DMS153 treated with DMSO at 0.1 percent for 48 hours (cell line): ENCODE results near the gene RHOBTB3.

Source experiments
- DNase-seq: peaks from one replicate; lab custom pipeline; 2025; ENCODE audit not compliant: unreplicated experiment; lab: John Stamatoyannopoulos, UW

RHOBTB3 gene

DNA sequence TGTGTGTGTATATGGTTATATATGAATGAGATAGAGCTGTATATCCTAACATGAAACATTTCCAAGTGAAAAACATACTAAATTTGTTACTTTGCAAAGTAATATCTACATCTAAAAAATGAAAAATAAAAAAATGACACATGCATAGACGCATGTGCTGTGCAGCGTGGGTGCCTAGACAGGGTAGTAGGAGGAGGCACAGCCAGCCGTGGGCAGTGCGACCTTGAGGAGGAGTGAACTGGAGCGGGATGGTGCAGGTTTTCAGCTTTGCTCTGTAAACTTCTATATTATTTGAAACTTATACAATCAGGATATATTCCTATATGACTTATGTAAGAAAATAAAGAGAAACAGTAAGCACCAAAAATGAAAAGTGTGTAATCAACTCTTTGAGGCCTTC, 106.4 kb downstream of the RHOBTB3 start:
- DNase-seq: no peak

- no peak for DNase-seq
Measured at GRCh38 chr5:95838001-95838520, 106.9 kb downstream of the RHOBTB3 start.

GRCh38 chr5:95838556-95838955, 107.4 kb downstream of the RHOBTB3 start:
- DNase-seq: no peak

- DNase-seq: no peak
Measured at GRCh38 chr5:95839658-95840057, 108.5 kb downstream of the RHOBTB3 start.

GRCh38 chr5:95840956-95841705, 110.0 kb downstream of the RHOBTB3 start:
- no peak for DNase-seq

GRCh38 chr5:95841914-95842812, 111.0 kb downstream of the RHOBTB3 start:
- no peak for DNase-seq

DNA sequence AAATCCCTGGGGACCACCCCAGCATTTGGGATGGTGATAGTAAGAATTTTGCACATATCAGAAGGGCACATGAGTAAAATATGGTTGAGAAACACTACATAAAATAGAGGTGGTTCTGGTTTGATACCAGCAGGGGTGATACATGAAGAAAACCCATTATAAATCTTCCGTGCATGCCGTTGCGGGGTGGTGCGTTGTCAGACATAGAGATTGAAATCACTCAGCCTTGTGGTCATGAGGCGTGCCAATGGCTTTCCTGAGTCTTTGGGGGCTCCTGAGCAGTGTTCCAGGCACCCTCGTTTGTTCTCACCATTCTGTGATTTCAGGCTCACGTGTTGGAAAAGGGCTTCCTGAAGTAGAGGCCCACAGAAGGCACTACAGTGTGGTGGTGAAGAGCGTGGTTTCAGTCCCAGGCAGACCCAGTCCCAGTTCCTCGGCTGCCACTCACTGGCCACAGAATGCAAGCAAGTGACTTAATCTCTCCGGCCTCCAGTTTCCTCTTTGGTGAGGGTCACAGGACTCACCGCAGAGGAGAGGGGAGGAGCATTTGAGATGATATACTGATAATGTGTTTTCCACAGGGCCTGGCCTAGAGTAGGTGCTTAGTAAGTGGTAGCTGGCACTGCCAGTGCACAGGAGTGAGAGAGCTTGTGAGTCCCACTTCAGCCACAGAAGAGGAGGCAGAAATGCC, 111.9 kb downstream of the RHOBTB3 start:
- no peak for DNase-seq

DNA sequence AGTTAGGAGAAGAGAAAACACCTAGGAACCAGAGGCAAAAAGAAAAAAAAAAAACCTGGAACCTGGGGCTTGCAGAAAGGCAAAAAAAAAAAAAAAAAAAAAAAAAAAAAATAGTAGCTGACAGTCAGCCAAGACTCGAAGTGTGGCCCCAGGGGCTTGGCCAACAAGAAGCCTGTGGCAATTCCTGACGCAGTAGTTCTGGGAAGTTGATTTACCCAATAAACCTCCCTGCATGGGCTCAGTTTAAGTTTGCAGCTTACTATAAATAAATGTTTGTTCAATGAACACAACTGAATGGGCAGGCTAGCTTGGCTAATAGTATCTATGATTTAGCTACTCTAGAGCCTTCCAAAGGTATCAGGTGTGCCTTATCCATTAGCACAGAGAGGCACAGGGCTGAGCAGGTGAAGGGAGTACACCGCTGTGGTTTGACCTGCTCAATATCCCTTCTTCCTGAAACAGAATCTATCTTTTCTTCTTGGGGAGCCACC, 112.6 kb downstream of the RHOBTB3 start:
- DNase-seq: no peak

GRCh38 chr5:95845391-95845790, 114.3 kb downstream of the RHOBTB3 start:
- DNase-seq: no peak
